ENCODE measurements around the gene ZDHHC19. TPM values are rescaled to one million over a fixed set of nuclear protein-coding genes. Genes with fewer than 3 reads are reported as not detected.

ZDHHC19 gene
- total RNA-seq, 6 experiments from 2014 or later, result 0.18 to 5.8 (median 0.80) TPM

GRCh38 chr3:196177967-196178366 is 33.2 kb downstream of the ZDHHC19 start:
- peak in 1 of 3 donors; percentile 73 for DNase-seq
- Histone ChIP-seq H3K27ac (peak overlapping the region in 1 of 3 donors; percentile 68), H3K36me3 (no peaks in the 10 kb centered on the region), H3K27me3 (no peaks in the 10 kb centered on the region), H3K9me3 (no peaks in the 10 kb centered on the region), H3K4me3 (no peak overlapping the region), H3K4me1 (peaks cover 0 to 14% (median 0%) of the 10 kb centered on the region in 4 donors)
- TF ChIP-seq POLR2A (IDR thresholded peaks at IDR 0.05), result no peak
- TF ChIP-seq CTCF (IDR thresholded peaks at IDR 0.05), result no peak
- 23% methylated on average over 4 of the region's 4 CpGs for WGBS (ENCODE audit: insufficient coverage, low coverage, low lambda C conversion rate, missing lambda C conversion rate)
- peak; percentile 88 to 94 (median 91) for ATAC-seq
- intact Hi-C loops (cut with DNase I), result no loop called here

- DNase-seq, result peak in 1 of 3 donors; percentile 31
- intact Hi-C loops (cut with DNase I), result no loop called here
- Histone ChIP-seq H3K36me3 (no peaks in the 10 kb centered on the region), H3K27me3 (no peaks in the 10 kb centered on the region), H3K9me3 (no peaks in the 10 kb centered on the region), H3K27ac (peak overlapping the region in 1 of 3 donors; percentile 68), H3K4me1 (peaks cover 0 to 14% (median 0%) of the 10 kb centered on the region in 4 donors), H3K4me3 (no peak overlapping the region)
- ATAC-seq, result peak; percentile 62 to 76 (median 69)
- WGBS (ENCODE audit: insufficient coverage, low coverage, low lambda C conversion rate, missing lambda C conversion rate), result 44% methylated on average over 11 of the region's 16 CpGs
- TF ChIP-seq CTCF (IDR thresholded peaks at IDR 0.05) (no peak), POLR2A (IDR thresholded peaks at IDR 0.05) (no peak)
Measured at GRCh38 chr3:196177567-196177966, 33.6 kb downstream of the ZDHHC19 start.

GRCh38 chr3:196175722-196176121 is 35.5 kb downstream of the ZDHHC19 start:
- peaks cover 0 to 14% (median 0%) of the 10 kb centered on the region in 4 donors for H3K4me1 ChIP-seq
- ATAC-seq (no peak), DNase-seq (peak in 2 of 3 donors; percentile 9 to 22)
- H3K27me3 ChIP-seq, result no peaks in the 10 kb centered on the region
- H3K36me3 ChIP-seq, result no peaks in the 10 kb centered on the region
- TF ChIP-seq CTCF (IDR thresholded peaks at IDR 0.05) (no peak), POLR2A (IDR thresholded peaks at IDR 0.05) (no peak)
- no peaks in the 10 kb centered on the region for H3K9me3 ChIP-seq
- intact Hi-C loops (cut with DNase I), result no loop called here
- no peak overlapping the region for H3K27ac ChIP-seq
- H3K4me3 ChIP-seq, result no peak overlapping the region
- 87% methylated on average over 5 of the region's 9 CpGs for WGBS (ENCODE audit: insufficient coverage, low coverage, low lambda C conversion rate, missing lambda C conversion rate)

GRCh38 chr3:196175116-196175625 is 36.0 kb downstream of the ZDHHC19 start:
- H3K4me3 ChIP-seq, result no peak overlapping the region
- H3K36me3 ChIP-seq, result no peaks in the 10 kb centered on the region
- H3K27me3 ChIP-seq, result no peaks in the 10 kb centered on the region
- no peak for TF ChIP-seq POLR2A (IDR thresholded peaks at IDR 0.05)
- no peak for TF ChIP-seq CTCF (IDR thresholded peaks at IDR 0.05)
- WGBS (ENCODE audit: insufficient coverage, low coverage, low lambda C conversion rate, missing lambda C conversion rate), result 90% methylated on average over 2 of the region's 19 CpGs
- peaks cover 0 to 14% (median 0%) of the 10 kb centered on the region in 4 donors for H3K4me1 ChIP-seq
- no peaks in the 10 kb centered on the region for H3K9me3 ChIP-seq
- H3K27ac ChIP-seq, result no peak overlapping the region
- intact Hi-C loops (cut with DNase I), result no loop called here
- DNase-seq, result peak in 2 of 3 donors; percentile 2 to 20
- no peak for ATAC-seq
